SK-N-MC (cell line): ENCODE data around the gene MYO18B.

Experiments used
- EZH2 ChIP-seq: fragments of 200-600 bp; sonication (generic); IDR thresholded peaks from one replicate; pipeline ENCODE4 v1.6.1; 2017; ENCODE audit warnings: antibody characterized with exemption
- FOXP2 ChIP-seq: optimal IDR thresholded peaks from 2 replicates; pipeline ENCODE3; 2011; ENCODE audit warnings: mild to moderate bottlenecking, moderate library complexity; ENCODE audit not compliant: insufficient read depth; ENCODE audit errors: extremely low read length, control extremely low read depth
- POLR2AphosphoS5 ChIP-seq: IDR thresholded peaks from 2 replicates; pipeline ENCODE4 v1.6.1; 2012; ENCODE audit warnings: mild to moderate bottlenecking, low read depth, low read length, borderline replicate concordance

GRCh38 chr22:25739659-25740344 lies 2.2 kb upstream of the MYO18B start:
- TF ChIP-seq EZH2: no peak
- no peak for TF ChIP-seq POLR2AphosphoS5
- no peak for TF ChIP-seq FOXP2
